GM21423 (cell line): Measurements from ENCODE around the gene CACNG5.

ENCODE experiments used
- ATAC-seq: cut with Tn5 transposase; IDR thresholded peaks from one replicate; pipeline ENCODE4 v1.9.1; 2021; ENCODE audit warnings: mild to moderate bottlenecking, moderate library complexity; ENCODE audit not compliant: unreplicated experiment

The CACNG5 gene

GRCh38 chr17:66819466-66819865, 15.5 kb upstream of the CACNG5 start:
- ATAC-seq = no peak

- no peak for ATAC-seq
Observed at GRCh38 chr17:66822009-66822408, 12.9 kb upstream of the CACNG5 start.

- ATAC-seq = no peak
Observed at GRCh38 chr17:66826856-66827255, 8.1 kb upstream of the CACNG5 start.

GRCh38 chr17:66829386-66829864, 5.5 kb upstream of the CACNG5 start:
- ATAC-seq = no peak

GRCh38 chr17:66829883-66830282, 5.0 kb upstream of the CACNG5 start:
- no peak for ATAC-seq

GRCh38 chr17:66830451-66830850, 4.5 kb upstream of the CACNG5 start:
- ATAC-seq = no peak

- no peak for ATAC-seq
Observed at GRCh38 chr17:66831383-66832210, 3.3 kb upstream of the CACNG5 start.

- ATAC-seq = no peak
Observed at GRCh38 chr17:66833201-66833600, 1.7 kb upstream of the CACNG5 start.

- ATAC-seq = no peak
Observed at GRCh38 chr17:66834426-66834918, 445 bp upstream of the CACNG5 start.

GRCh38 chr17:66835476-66835875, 559 bp downstream of the CACNG5 start:
- no peak for ATAC-seq

- ATAC-seq = no peak
Observed at GRCh38 chr17:66836063-66837005, 1.4 kb downstream of the CACNG5 start.

- ATAC-seq = no peak
Observed at GRCh38 chr17:66837226-66837625, 2.3 kb downstream of the CACNG5 start.

GRCh38 chr17:66837885-66838665, 3.2 kb downstream of the CACNG5 start:
- ATAC-seq = no peak

GRCh38 chr17:66839616-66840015, 4.7 kb downstream of the CACNG5 start:
- ATAC-seq = no peak

GRCh38 chr17:66840061-66840460, 5.1 kb downstream of the CACNG5 start:
- no peak for ATAC-seq

GRCh38 chr17:66841328-66841727, 6.4 kb downstream of the CACNG5 start:
- no peak for ATAC-seq

GRCh38 chr17:66841744-66842143, 6.8 kb downstream of the CACNG5 start:
- ATAC-seq = no peak

GRCh38 chr17:66842505-66842904, 7.6 kb downstream of the CACNG5 start:
- ATAC-seq = no peak

- no peak for ATAC-seq
Observed at GRCh38 chr17:66842959-66843358, 8.0 kb downstream of the CACNG5 start.

- no peak for ATAC-seq
Observed at GRCh38 chr17:66843627-66844026, 8.7 kb downstream of the CACNG5 start.

GRCh38 chr17:66847704-66848103, 12.8 kb downstream of the CACNG5 start:
- no peak for ATAC-seq
